Hepatocyte (in vitro differentiated cells): ENCODE results near the gene GAL3ST2. TPM values are rescaled to one million over a fixed set of nuclear protein-coding genes. Genes with fewer than 3 reads are reported as not detected.

Source experiments
- DNase-seq: peaks from one replicate; pipeline ENCODE4 v3.0.0-alpha.2; 2016; ENCODE audit warnings: low spot score
- H2AFZ ChIP-seq: fragments of 200-600 bp; sonication (generic); 2 replicates; pipeline ENCODE4 v1.6.0; 2016; ENCODE audit warnings: antibody characterized with exemption, mild to moderate bottlenecking
- H3K27ac ChIP-seq: fragments of 200-600 bp; sonication (generic); 2 replicates; pipeline ENCODE4 v1.5.1; 2016; ENCODE audit warnings: mild to moderate bottlenecking
- H3K27me3 ChIP-seq: fragments of 200-600 bp; sonication (generic); 2 replicates; pipeline ENCODE4 v1.6.1; 2016
- H3K36me3 ChIP-seq: fragments of 200-600 bp; sonication (generic); replicated peaks from 2 replicates; pipeline ENCODE4 v1.5.1; 2016; ENCODE audit warnings: low read depth; ENCODE audit not compliant: insufficient read depth
- H3K4me1 ChIP-seq: fragments of 200-600 bp; sonication (generic); 2 replicates; pipeline ENCODE4 v1.5.1; 2016; ENCODE audit warnings: mild to moderate bottlenecking, moderate library complexity; ENCODE audit not compliant: insufficient read depth
- H3K4me2 ChIP-seq: fragments of 200-600 bp; sonication (generic); 2 replicates; pipeline ENCODE4 v1.6.0; 2016
- H3K4me3 ChIP-seq: fragments of 200-600 bp; sonication (generic); 2 replicates; pipeline ENCODE4 v1.5.1; 2016; ENCODE audit warnings: mild to moderate bottlenecking
- H3K79me2 ChIP-seq: fragments of 200-600 bp; sonication (generic); 2 replicates; pipeline ENCODE4 v1.6.0; 2017; ENCODE audit warnings: mild to moderate bottlenecking
- H3K9me2 ChIP-seq: fragments of 200-600 bp; sonication (generic); replicated peaks from 2 replicates; pipeline ENCODE4 v1.6.0; 2017; ENCODE audit warnings: mild to moderate bottlenecking; ENCODE audit not compliant: insufficient read depth
- H3K9me3 ChIP-seq: fragments of 200-600 bp; sonication (generic); 2 replicates; pipeline ENCODE4 v1.5.1; 2016; ENCODE audit warnings: low read depth, mild to moderate bottlenecking
- H4K20me1 ChIP-seq: fragments of 200-600 bp; sonication (generic); 2 replicates; pipeline ENCODE4 v1.6.0; 2016; ENCODE audit warnings: mild to moderate bottlenecking; ENCODE audit not compliant: insufficient read depth, poor library complexity, severe bottlenecking
- EZH2 ChIP-seq: fragments of 200-600 bp; sonication (generic); IDR thresholded peaks from 2 replicates; pipeline ENCODE4 v1.6.1; 2016; ENCODE audit warnings: antibody characterized with exemption, mild to moderate bottlenecking, borderline replicate concordance
- EZH2phosphoT487 ChIP-seq: fragments of 200-600 bp; sonication (generic); IDR thresholded peaks from one replicate; pipeline ENCODE4 v1.6.1; 2018; ENCODE audit warnings: antibody characterized with exemption, mild to moderate bottlenecking, low read depth, moderate library complexity; ENCODE audit not compliant: unreplicated experiment, severe bottlenecking
- WGBS: methylation state at CpG from one replicate; pipeline ENCODE4 v1.1.6; 2016; ENCODE audit warnings: low lambda C conversion rate; ENCODE audit errors: missing lambda C conversion rate; 5-methylcytosine and 5-hydroxymethylcytosine counted together
- polyA plus RNA-seq: library from polyadenylated mRNA; unstranded; fragments of >200 nt; fragmentation: Nextera tagmentation; extraction: Ambion mirVana; gene quantifications from 2 replicates; pipeline ENCODE4 v1.2.1, GENCODE V29; 2016
- total RNA-seq: library from RNA; depleted of rRNA; stranded (reverse); fragments of >200 nt; gene quantifications from 2 replicates; pipeline ENCODE4 v1.2.3, GENCODE V29; 2014
- TF ChIP-seq, protein P1 (sequence below): fragments of 200-600 bp; sonication (generic); IDR thresholded peaks from 2 replicates; pipeline ENCODE4 v1.5.1; 2016; ENCODE audit warnings: antibody characterized with exemption, mild to moderate bottlenecking; ENCODE audit not compliant: poor library complexity

Gene GAL3ST2
- total and polyA plus RNA-seq, 2 experiments from 2014 or later, result 0.53 TPM; not detected in 1

DNA sequence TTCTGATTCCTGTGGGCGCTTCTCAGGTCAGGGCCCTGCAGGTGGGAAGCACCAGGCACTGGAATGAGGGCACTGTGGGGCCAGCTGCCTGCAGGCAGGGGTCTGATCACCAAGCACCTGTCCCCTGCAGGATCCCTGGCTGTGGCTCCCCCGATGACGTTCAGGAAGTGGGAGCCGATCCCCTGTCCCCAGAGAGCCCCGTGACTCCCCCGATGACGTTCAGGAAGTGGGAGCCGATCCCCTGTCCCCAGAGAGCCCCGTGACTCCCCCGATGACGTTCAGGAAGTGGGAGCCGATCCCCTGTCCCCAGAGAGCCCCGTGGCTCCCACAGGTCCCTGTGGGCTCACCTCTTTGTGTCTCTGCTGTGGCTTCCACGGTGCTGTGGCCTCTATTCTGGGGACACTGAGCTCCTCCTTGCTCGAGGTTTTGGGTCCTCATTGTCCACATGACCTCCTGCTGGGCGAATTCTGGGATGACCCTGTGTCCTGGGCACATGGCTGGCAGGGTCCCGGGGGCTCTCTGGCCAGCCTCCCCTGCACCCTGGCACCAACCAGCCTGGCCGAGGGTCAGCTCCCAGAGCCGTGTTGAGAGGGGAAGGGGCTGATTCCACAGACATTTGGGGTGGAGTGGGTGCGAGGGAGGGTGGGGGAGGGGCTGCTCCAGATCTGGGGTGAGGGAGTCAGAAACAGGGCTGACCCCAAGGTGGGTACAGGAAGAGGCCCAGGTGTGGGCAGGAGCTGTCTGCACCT lies 37.2 kb downstream of the GAL3ST2 start:
- TF ChIP-seq, protein P1, sequence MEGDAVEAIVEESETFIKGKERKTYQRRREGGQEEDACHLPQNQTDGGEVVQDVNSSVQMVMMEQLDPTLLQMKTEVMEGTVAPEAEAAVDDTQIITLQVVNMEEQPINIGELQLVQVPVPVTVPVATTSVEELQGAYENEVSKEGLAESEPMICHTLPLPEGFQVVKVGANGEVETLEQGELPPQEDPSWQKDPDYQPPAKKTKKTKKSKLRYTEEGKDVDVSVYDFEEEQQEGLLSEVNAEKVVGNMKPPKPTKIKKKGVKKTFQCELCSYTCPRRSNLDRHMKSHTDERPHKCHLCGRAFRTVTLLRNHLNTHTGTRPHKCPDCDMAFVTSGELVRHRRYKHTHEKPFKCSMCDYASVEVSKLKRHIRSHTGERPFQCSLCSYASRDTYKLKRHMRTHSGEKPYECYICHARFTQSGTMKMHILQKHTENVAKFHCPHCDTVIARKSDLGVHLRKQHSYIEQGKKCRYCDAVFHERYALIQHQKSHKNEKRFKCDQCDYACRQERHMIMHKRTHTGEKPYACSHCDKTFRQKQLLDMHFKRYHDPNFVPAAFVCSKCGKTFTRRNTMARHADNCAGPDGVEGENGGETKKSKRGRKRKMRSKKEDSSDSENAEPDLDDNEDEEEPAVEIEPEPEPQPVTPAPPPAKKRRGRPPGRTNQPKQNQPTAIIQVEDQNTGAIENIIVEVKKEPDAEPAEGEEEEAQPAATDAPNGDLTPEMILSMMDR, result no peak
- TF ChIP-seq EZH2 (no peak), EZH2phosphoT487 (no peak)
- no peak overlapping the region for H2AFZ ChIP-seq
- no peak overlapping the region for H3K4me2 ChIP-seq
- H3K36me3 ChIP-seq, result no peaks in the 10 kb centered on the region
- no peak overlapping the region for H3K27ac ChIP-seq
- 90% methylated on average over 18 of the region's 20 CpGs for WGBS
- no peak overlapping the region for H3K4me3 ChIP-seq
- H3K9me2 ChIP-seq, result no peaks in the 10 kb centered on the region
- H3K27me3 ChIP-seq, result no peaks in the 10 kb centered on the region
- no peaks in the 10 kb centered on the region for H4K20me1 ChIP-seq
- no peak for DNase-seq
- no peaks in the 10 kb centered on the region for H3K9me3 ChIP-seq
- H3K79me2 ChIP-seq, result no peaks in the 10 kb centered on the region
- H3K4me1 ChIP-seq, result peaks cover 6% of the 10 kb centered on the region

DNA sequence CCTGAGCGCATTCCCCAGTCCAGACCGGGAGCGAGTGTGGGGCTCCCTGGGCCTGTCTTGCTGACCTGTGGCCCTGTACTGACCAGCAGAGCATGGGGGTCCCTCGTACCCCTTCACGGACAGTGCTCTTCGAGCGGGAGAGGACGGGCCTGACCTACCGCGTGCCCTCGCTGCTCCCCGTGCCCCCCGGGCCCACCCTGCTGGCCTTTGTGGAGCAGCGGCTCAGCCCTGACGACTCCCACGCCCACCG lies 37.7 kb downstream of the GAL3ST2 start:
- WGBS, result 98% methylated on average over 8 of the region's 17 CpGs
- Histone ChIP-seq H3K4me1 (peaks cover 2% of the 10 kb centered on the region), H3K9me2 (no peaks in the 10 kb centered on the region), H4K20me1 (no peaks in the 10 kb centered on the region), H3K27ac (no peak overlapping the region), H3K27me3 (no peaks in the 10 kb centered on the region), H3K4me3 (no peak overlapping the region), H3K36me3 (no peaks in the 10 kb centered on the region), H3K9me3 (no peaks in the 10 kb centered on the region), H2AFZ (no peak overlapping the region), H3K79me2 (no peaks in the 10 kb centered on the region), H3K4me2 (no peak overlapping the region)
- no peak for DNase-seq
- no peak for TF ChIP-seq EZH2phosphoT487
- TF ChIP-seq EZH2, result no peak
- TF ChIP-seq, protein P1, result no peak

DNA sequence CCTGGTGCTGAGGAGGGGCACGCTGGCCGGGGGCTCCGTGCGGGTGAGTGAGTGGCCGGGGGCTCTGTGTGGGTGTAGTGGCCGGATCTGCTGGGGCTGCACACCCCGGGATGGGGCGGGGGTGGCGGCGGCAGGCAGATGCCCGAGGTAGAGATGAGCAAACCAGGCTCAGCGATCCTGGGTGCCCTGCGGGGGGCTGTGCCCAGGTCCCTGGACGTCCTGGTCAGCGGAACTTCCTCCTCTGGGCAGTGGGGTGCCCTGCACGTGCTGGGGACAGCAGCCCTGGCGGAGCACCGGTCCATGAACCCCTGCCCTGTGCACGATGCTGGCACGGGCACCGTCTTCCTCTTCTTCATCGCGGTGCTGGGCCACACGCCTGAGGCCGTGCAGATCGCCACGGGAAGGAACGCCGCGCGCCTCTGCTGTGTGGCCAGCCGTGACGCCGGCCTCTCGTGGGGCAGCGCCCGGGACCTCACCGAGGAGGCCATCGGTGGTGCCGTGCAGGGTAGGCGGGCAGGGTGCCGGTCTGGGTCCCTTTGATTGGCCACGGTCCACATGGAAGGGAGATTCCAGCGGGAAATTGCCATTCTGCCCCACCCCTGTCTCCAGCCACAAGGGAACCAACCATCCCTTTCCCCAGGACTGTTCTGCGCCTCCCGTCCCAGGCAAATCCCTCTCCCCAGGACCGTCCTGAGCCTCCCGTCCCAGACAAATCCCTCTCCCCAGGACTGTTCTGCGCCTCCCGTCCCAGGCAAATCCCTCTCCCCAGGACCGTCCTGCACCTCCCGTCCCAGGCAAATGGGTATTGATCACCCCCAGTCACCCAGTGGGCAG lies 38.2 kb downstream of the GAL3ST2 start:
- Histone ChIP-seq H3K9me2 (no peaks in the 10 kb centered on the region), H3K79me2 (no peaks in the 10 kb centered on the region), H3K27ac (no peak overlapping the region), H3K4me3 (no peak overlapping the region), H2AFZ (no peak overlapping the region), H3K27me3 (no peaks in the 10 kb centered on the region), H3K4me1 (no peaks in the 10 kb centered on the region), H3K4me2 (no peak overlapping the region), H4K20me1 (no peaks in the 10 kb centered on the region), H3K36me3 (no peaks in the 10 kb centered on the region), H3K9me3 (no peaks in the 10 kb centered on the region)
- 92% methylated on average over 34 of the region's 52 CpGs for WGBS
- DNase-seq, result no peak
- TF ChIP-seq EZH2phosphoT487, result no peak
- TF ChIP-seq EZH2, result no peak
- TF ChIP-seq, protein P1, result no peak
